Effector memory CD4-positive, alpha-beta T cell (primary cell): ENCODE measurements around the gene ZBTB21.

Experiments used
- DNase-seq, 3 donors: peaks; one replicate each; pipeline ENCODE4 v3.0.0-alpha.2; 2020
- H3K27ac ChIP-seq: 2 replicates; pipeline ENCODE4 v1.7.0; 2013; ENCODE audit warnings: mild to moderate bottlenecking, low read length, moderate library complexity; ENCODE audit not compliant: insufficient read depth, poor library complexity, severe bottlenecking
- H3K27me3 ChIP-seq: replicated peaks from 2 replicates; pipeline ENCODE4 v1.7.0; 2013; ENCODE audit warnings: mild to moderate bottlenecking, low read length; ENCODE audit not compliant: insufficient read depth, control insufficient read depth, poor library complexity, severe bottlenecking
- H3K36me3 ChIP-seq: 2 replicates; pipeline ENCODE4 v1.7.0; 2013; ENCODE audit warnings: mild to moderate bottlenecking, low read length, moderate library complexity; ENCODE audit not compliant: control insufficient read depth, insufficient read depth
- H3K4me1 ChIP-seq: 2 replicates; pipeline ENCODE4 v1.7.0; 2013; ENCODE audit warnings: low read length, mild to moderate bottlenecking; ENCODE audit not compliant: control insufficient read depth, insufficient read depth, poor library complexity, severe bottlenecking
- H3K4me3 ChIP-seq: 2 replicates; pipeline ENCODE4 v1.7.0; 2013; ENCODE audit warnings: low read length, low read depth, mild to moderate bottlenecking; ENCODE audit not compliant: insufficient read depth, poor library complexity, severe bottlenecking
- H3K9me3 ChIP-seq: 2 replicates; pipeline ENCODE4 v1.7.0; 2013; ENCODE audit warnings: mild to moderate bottlenecking, low read length, moderate library complexity; ENCODE audit not compliant: control insufficient read depth

Gene ZBTB21

DNA sequence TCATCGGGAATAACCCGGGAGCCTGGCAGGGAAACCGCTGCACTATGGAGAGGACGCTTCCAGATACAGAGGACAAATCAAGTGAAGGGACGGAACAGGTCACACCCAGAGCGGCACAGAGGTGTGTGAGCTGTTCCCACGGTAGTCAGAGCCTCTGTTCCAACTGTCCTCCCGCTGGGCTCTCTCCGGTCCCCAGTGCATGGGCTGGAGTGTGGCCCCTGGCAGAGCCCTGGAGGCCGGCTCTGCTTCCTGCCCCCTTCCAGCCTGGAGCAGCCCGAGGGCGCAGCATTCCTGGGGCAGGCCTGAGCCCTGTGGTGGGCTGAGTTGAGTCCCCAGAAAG lies 11.9 kb upstream of the ZBTB21 start:
- no peak overlapping the region for H3K27ac ChIP-seq
- no peaks in the 10 kb centered on the region for H3K9me3 ChIP-seq
- DNase-seq: no peak
- no peaks in the 10 kb centered on the region for H3K4me1 ChIP-seq
- no peaks in the 10 kb centered on the region for H3K36me3 ChIP-seq
- no peak overlapping the region for H3K4me3 ChIP-seq
- no peaks in the 10 kb centered on the region for H3K27me3 ChIP-seq

DNA sequence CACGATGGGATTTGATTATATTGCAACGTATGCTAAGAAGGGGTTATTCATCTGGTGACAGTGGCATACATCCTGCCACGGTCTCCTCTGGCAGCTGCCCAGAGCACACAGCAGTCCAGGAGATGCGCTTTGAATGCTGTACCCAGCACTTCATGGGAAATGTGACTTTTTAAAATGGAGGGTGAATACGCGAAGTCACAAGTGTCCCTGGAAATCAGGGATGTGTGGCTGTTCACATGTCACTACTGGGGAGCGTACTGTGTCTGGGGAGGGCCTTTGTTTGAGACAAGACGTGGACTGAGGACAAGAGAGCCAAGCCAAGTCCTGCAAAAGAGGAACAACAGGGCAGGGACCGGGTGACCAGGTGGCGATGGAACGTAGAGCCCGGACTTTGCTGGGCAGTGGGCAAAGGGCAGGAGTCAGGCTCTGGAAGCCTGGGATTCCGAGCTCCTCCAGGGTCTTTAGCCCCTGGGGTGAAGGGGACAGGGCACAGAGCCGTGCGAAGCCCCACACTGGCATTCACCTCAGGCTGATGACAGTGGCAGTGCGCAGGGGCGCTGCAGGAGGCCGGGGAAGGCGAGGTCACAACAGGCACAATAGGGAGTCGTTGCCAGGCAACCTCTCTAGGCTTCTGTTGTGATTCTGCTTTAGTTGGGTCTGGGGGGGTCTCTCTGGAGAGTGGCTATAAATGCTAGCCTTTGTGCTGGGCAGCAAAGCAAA lies 11.4 kb upstream of the ZBTB21 start:
- Histone ChIP-seq H3K27me3 (no peaks in the 10 kb centered on the region), H3K27ac (no peak overlapping the region), H3K36me3 (no peaks in the 10 kb centered on the region), H3K4me1 (no peaks in the 10 kb centered on the region), H3K9me3 (no peaks in the 10 kb centered on the region), H3K4me3 (no peak overlapping the region)
- DNase-seq: no peak

DNA sequence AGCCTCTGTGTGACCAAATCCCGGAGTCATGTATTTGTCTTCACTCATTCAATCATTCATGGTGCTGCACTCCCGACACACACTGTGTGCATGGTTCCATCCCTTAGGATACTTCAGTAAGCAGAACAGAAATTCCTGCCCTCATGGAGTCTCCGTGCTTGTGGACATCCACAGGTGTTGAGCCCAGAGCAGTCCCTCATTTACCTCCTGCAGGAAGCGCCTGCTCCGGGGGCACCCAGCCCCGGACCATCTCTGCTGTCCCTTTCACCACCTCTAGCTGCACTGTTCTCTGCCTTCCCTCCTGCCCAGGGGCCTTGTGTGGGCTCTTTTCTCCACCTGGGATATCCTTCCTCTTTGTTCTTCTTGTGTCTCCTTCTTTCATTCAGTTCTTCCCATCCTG lies 9.5 kb upstream of the ZBTB21 start:
- DNase-seq: no peak
- H3K27ac ChIP-seq: no peak overlapping the region
- H3K27me3 ChIP-seq: no peaks in the 10 kb centered on the region

DNA sequence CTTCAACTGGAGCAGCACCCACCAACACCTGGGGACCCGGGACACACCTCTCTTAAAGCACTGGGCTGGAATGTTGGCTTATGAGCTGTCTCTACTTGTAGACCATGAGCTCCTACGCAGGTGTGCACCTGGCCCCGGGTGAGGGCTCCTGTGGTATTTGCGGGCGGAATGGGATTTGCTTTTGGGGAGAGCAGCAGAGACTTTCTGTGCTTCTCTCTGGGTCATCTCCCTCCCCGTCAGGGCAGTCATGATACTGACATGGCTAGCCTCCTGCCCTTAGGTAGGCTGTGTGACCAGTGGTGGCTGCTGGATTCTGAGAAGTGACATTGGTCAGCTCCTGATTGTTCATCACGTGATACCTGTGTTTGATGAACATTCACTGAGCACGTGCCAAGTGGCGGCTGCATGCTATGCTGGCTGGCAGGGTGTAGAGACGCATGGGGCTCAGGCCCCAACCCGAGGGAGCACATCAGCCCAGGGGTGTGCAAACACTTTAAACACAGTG lies 9.0 kb upstream of the ZBTB21 start:
- Histone ChIP-seq H3K4me1 (no peaks in the 10 kb centered on the region), H3K4me3 (no peak overlapping the region), H3K9me3 (no peaks in the 10 kb centered on the region), H3K36me3 (no peaks in the 10 kb centered on the region), H3K27me3 (no peaks in the 10 kb centered on the region), H3K27ac (no peak overlapping the region)
- no peak for DNase-seq

More for the DNA sequence above, 9.5 kb upstream of the ZBTB21 start:
- no peak overlapping the region for H3K4me3 ChIP-seq
- no peaks in the 10 kb centered on the region for H3K4me1 ChIP-seq
- H3K9me3 ChIP-seq: no peaks in the 10 kb centered on the region
- no peaks in the 10 kb centered on the region for H3K36me3 ChIP-seq

DNA sequence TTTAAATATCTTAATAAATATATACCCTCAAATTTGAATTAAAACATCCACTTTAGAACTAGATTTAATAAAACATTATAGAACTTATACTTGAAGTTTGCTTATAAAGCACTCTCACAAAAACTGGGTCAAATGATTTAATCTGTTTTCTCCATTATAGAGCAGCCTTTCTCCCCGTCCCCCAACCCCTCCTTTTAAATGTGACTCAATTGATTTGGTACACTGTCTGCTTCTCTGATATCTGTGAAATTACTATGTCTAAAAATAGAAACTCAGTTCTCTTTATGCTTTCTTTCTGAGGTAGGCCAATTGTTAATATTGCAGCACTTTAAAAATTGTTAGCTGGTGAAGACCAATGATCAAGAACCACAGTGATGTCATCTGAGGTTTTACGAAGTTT lies 6.9 kb upstream of the ZBTB21 start:
- DNase-seq: no peak
- Histone ChIP-seq H3K36me3 (no peaks in the 10 kb centered on the region), H3K4me1 (no peaks in the 10 kb centered on the region), H3K9me3 (no peaks in the 10 kb centered on the region), H3K4me3 (no peak overlapping the region), H3K27ac (no peak overlapping the region), H3K27me3 (no peaks in the 10 kb centered on the region)

DNA sequence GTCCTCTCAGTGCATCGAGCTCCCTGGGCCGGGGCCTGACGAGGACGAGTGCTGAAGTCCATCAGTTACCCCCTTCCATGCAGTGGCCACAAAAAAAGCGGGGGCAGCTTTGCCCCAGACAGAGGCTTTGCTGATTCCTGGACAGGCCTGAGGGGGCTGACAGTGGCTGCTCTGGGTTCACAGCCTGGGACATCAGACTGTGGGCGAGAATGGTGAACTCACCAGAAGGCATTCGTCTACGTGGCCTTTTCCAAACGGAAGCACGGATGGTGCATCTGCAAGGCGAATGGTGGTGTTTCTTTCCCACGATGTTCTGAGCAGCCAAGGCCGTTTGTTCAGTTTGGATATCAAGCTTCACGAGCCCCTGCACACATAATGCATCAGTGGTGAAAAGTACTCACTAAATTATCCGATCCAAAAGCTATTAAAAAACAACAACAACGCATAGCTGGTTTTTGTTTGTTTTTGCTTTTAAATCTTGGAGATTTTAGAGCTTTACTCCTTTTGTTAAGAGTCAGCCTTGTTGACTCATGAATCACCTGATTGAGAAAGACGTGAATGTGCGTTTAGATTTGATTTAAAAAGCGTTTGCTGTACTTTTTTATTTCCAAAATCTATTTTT lies 6.3 kb upstream of the ZBTB21 start:
- Histone ChIP-seq H3K27ac (no peak overlapping the region), H3K4me1 (no peaks in the 10 kb centered on the region), H3K9me3 (no peaks in the 10 kb centered on the region), H3K36me3 (no peaks in the 10 kb centered on the region), H3K27me3 (no peaks in the 10 kb centered on the region), H3K4me3 (no peak overlapping the region)
- no peak for DNase-seq

DNA sequence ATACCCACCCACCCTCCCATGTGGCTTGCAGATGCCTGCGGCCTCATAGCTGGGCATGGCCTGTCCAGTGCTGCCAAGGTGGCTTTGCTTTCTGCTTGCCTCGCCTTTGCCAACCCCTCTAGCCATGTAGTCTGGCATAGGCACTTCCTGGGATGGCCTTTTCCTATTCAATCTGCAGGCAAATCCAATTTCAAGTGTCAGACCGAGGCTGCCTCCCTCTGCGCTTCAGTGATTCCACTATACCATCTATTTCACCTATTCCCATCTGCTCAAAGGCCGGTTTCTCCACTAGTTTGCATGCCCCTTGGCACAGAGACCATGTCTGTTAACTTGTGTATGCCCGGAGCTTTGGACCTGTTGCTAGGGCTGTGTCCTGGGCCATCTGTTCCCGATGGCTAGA lies 3.8 kb upstream of the ZBTB21 start:
- no peaks in the 10 kb centered on the region for H3K9me3 ChIP-seq
- no peaks in the 10 kb centered on the region for H3K27me3 ChIP-seq
- DNase-seq: no peak

DNA sequence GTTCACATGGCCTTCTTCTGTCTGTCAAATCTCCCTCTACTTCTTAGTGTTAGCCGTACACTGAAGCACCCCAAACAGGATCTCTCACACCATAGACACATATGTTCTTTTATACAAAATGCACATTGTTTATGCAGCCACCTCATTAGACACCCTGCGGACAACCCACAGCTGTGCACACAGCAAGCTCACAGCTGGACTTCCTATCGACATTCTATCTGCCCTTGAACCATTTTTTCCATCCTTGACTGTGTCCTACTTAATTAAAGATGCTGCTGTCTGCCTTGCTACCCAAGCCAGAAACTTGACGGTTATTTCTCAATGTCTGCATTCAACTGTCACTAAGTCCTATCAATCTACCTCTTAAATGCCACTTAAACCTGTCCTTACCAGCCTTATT lies 3.2 kb upstream of the ZBTB21 start:
- Histone ChIP-seq H3K27ac (no peak overlapping the region), H3K9me3 (no peaks in the 10 kb centered on the region), H3K4me1 (peaks cover 5% of the 10 kb centered on the region), H3K4me3 (no peak overlapping the region), H3K27me3 (no peaks in the 10 kb centered on the region), H3K36me3 (no peaks in the 10 kb centered on the region)
- DNase-seq: no peak

More for the DNA sequence above, 3.8 kb upstream of the ZBTB21 start:
- H3K27ac ChIP-seq: no peak overlapping the region
- H3K4me3 ChIP-seq: no peak overlapping the region
- H3K36me3 ChIP-seq: no peaks in the 10 kb centered on the region
- H3K4me1 ChIP-seq: peaks cover 2% of the 10 kb centered on the region

DNA sequence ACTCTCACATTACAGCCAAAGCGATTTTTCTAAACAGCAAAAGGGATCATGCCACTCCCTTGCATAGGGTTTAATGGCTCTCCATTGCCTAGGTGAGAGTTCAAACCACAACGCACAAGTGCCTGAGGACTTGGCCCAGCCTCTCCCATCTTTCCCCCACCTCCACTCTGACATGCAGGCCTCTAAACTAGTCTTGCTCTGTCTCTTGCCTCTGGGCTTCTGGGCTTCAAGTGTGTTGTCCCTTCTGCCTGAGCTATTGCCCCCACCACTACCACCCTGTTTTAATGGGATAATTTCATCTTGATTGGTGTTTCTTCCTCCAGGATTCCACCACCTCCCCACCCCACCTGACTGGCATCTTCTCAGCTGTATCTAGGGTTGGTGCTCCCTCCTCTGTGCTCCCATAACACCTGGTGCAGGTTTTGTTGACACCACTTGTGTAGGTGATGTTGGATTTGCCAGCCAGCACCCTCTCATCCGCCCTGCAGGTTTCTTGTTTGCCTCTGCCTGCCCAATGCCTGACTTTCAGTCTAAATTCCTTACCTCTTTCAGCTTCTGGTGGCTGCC lies 2.7 kb upstream of the ZBTB21 start:
- Histone ChIP-seq H3K27me3 (no peaks in the 10 kb centered on the region), H3K4me3 (no peak overlapping the region), H3K27ac (no peak overlapping the region), H3K36me3 (no peaks in the 10 kb centered on the region), H3K4me1 (peaks cover 5% of the 10 kb centered on the region), H3K9me3 (no peaks in the 10 kb centered on the region)
- no peak for DNase-seq

DNA sequence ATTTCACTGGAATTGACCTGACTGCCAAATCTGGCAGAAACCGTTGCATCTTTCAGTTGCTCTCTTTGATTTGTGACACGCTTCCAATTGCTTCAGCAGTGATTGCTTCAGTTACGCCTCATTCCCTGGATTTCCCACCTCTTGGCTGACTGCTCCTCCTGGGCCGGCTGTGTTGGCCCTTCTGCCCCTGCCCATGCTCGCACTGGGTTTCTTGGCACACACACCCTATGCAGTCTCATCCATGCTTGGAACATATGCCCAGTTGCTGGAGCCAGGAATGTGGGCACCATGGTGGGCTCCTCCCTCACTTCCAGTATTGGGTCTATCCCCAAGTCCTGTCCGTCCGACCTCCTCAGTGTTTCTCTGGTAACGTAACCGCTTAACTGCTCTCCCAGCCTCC lies 2.2 kb upstream of the ZBTB21 start:
- H3K27ac ChIP-seq: no peak overlapping the region
- no peak for DNase-seq

More for the DNA sequence above, 2.2 kb upstream of the ZBTB21 start:
- Histone ChIP-seq H3K9me3 (no peaks in the 10 kb centered on the region), H3K4me3 (no peak overlapping the region), H3K36me3 (no peaks in the 10 kb centered on the region), H3K4me1 (peaks cover 5% of the 10 kb centered on the region), H3K27me3 (no peaks in the 10 kb centered on the region)
